Brain microvascular endothelial cell (primary cell): Measurements from ENCODE around the gene JAG1.

ENCODE experiments used
- DNase-seq: peaks from one replicate; pipeline ENCODE4 v3.0.0-alpha.2; 2020
- H3K27ac ChIP-seq: fragments of 250-450 bp; sonication (Bioruptor Pico); 2 replicates; pipeline ENCODE4 v1.5.1; 2020; ENCODE audit warnings: mild to moderate bottlenecking, moderate library complexity
- H3K27me3 ChIP-seq: fragments of 250-450 bp; sonication (Bioruptor Pico); replicated peaks from 2 replicates; pipeline ENCODE4 v1.5.1; 2020; ENCODE audit warnings: mild to moderate bottlenecking
- H3K36me3 ChIP-seq: fragments of 250-450 bp; sonication (Bioruptor Pico); replicated peaks from 2 replicates; pipeline ENCODE4 v1.5.1; 2020; ENCODE audit warnings: mild to moderate bottlenecking
- H3K4me3 ChIP-seq: 2 replicates; pipeline ENCODE4 v1.5.1; 2011; ENCODE audit warnings: low read depth, mild to moderate bottlenecking, control low read depth, low read length, moderate library complexity
- CTCF ChIP-seq: IDR thresholded peaks from 2 replicates; pipeline ENCODE4 v1.5.1; 2011; ENCODE audit warnings: low read depth, mild to moderate bottlenecking, moderate library complexity, low read length, control low read depth, inconsistent platforms; ENCODE audit errors: missing control alignments
- in situ Hi-C: cut with HindIII; loops from 2 replicates; pipeline ENCODE4 v1.10.0; 2017; ENCODE audit warnings: low sequenced_read_pairs, low pct_ligation_motif_present

Gene JAG1

GRCh38 chr20:10602221-10602871, 71.5 kb downstream of the JAG1 start:
- no peak for TF ChIP-seq CTCF
- H3K27me3 ChIP-seq, result no peaks in the 10 kb centered on the region
- in situ Hi-C loops, result no loop called here
- no peaks in the 10 kb centered on the region for H3K36me3 ChIP-seq
- H3K27ac ChIP-seq, result peak overlapping the region; percentile 96
- H3K4me3 ChIP-seq, result no peak overlapping the region
- no peak for DNase-seq

- in situ Hi-C loops, result no loop called here
- DNase-seq, result no peak
- no peaks in the 10 kb centered on the region for H3K36me3 ChIP-seq
- no peaks in the 10 kb centered on the region for H3K27me3 ChIP-seq
- H3K27ac ChIP-seq, result peak overlapping the region; percentile 96
- TF ChIP-seq CTCF, result no peak
- H3K4me3 ChIP-seq, result no peak overlapping the region
These were observed 76.2 kb downstream of the JAG1 start for GRCh38 chr20:10597637-10598036.

GRCh38 chr20:10596710-10597121, 77.1 kb downstream of the JAG1 start:
- peak overlapping the region; percentile 96 for H3K27ac ChIP-seq
- TF ChIP-seq CTCF, result no peak
- H3K36me3 ChIP-seq, result no peaks in the 10 kb centered on the region
- DNase-seq, result peak; percentile 88
- in situ Hi-C loops, result no loop called here
- H3K4me3 ChIP-seq, result no peak overlapping the region
- H3K27me3 ChIP-seq, result no peaks in the 10 kb centered on the region

- in situ Hi-C loops, result no loop called here
- Histone ChIP-seq H3K36me3 (no peaks in the 10 kb centered on the region), H3K27me3 (no peaks in the 10 kb centered on the region), H3K4me3 (no peak overlapping the region), H3K27ac (peak overlapping the region; percentile 96)
- no peak for TF ChIP-seq CTCF
- DNase-seq, result no peak
These were observed 77.8 kb downstream of the JAG1 start for GRCh38 chr20:10595985-10596384.

- Histone ChIP-seq H3K36me3 (no peaks in the 10 kb centered on the region), H3K27ac (peak overlapping the region; percentile 96), H3K27me3 (no peaks in the 10 kb centered on the region), H3K4me3 (no peak overlapping the region)
- DNase-seq, result no peak
- in situ Hi-C loops, result no loop called here
- TF ChIP-seq CTCF, result no peak
These were observed 78.5 kb downstream of the JAG1 start for GRCh38 chr20:10595266-10595665.

GRCh38 chr20:10594296-10594868, 79.4 kb downstream of the JAG1 start:
- in situ Hi-C loops, result no loop called here
- DNase-seq, result peak; percentile 78
- peak overlapping the region; percentile 96 for H3K27ac ChIP-seq
- no peak for TF ChIP-seq CTCF
- H3K36me3 ChIP-seq, result no peaks in the 10 kb centered on the region
- no peaks in the 10 kb centered on the region for H3K27me3 ChIP-seq
- H3K4me3 ChIP-seq, result no peak overlapping the region
